GM15510 (cell line): ENCODE data around the gene SLC30A1.

Experiments
- POLR2A ChIP-seq: IDR thresholded peaks from 3 replicates; pipeline ENCODE4 v1.6.1; 2011; ENCODE audit warnings: borderline replicate concordance; ENCODE audit not compliant: insufficient read length; ENCODE audit errors: extremely low read depth

SLC30A1 gene

GRCh38 chr1:211551638-211552460, 27.1 kb downstream of the SLC30A1 start:
- TF ChIP-seq POLR2A, result no peak

GRCh38 chr1:211549092-211549711, 29.8 kb downstream of the SLC30A1 start:
- TF ChIP-seq POLR2A, result no peak

- no peak for TF ChIP-seq POLR2A
Measured at GRCh38 chr1:211548321-211549091, 30.5 kb downstream of the SLC30A1 start.

- TF ChIP-seq POLR2A, result no peak
Measured at GRCh38 chr1:211547710-211548109, 31.3 kb downstream of the SLC30A1 start.

GRCh38 chr1:211546543-211546942, 32.4 kb downstream of the SLC30A1 start:
- no peak for TF ChIP-seq POLR2A

GRCh38 chr1:211543025-211543424, 35.9 kb downstream of the SLC30A1 start:
- no peak for TF ChIP-seq POLR2A

GRCh38 chr1:211541720-211542477, 37.1 kb downstream of the SLC30A1 start:
- TF ChIP-seq POLR2A, result no peak

- no peak for TF ChIP-seq POLR2A
Measured at GRCh38 chr1:211541278-211541677, 37.7 kb downstream of the SLC30A1 start.

GRCh38 chr1:211538287-211538686, 40.7 kb downstream of the SLC30A1 start:
- TF ChIP-seq POLR2A, result no peak

GRCh38 chr1:211537253-211537652, 41.7 kb downstream of the SLC30A1 start:
- TF ChIP-seq POLR2A, result no peak

- no peak for TF ChIP-seq POLR2A
Measured at GRCh38 chr1:211536606-211537005, 42.4 kb downstream of the SLC30A1 start.

- no peak for TF ChIP-seq POLR2A
Measured at GRCh38 chr1:211535346-211535745, 43.6 kb downstream of the SLC30A1 start.

- TF ChIP-seq POLR2A, result no peak
Measured at GRCh38 chr1:211534545-211535291, 44.2 kb downstream of the SLC30A1 start.

GRCh38 chr1:211532088-211532444, 46.9 kb downstream of the SLC30A1 start:
- TF ChIP-seq POLR2A, result no peak
